GM18868 (cell line): Measurements from ENCODE around the gene PPP1R12A.

Experiments used
- ATAC-seq: cut with Tn5 transposase; IDR thresholded peaks from one replicate; pipeline ENCODE4 v1.9.1; 2021; ENCODE audit warnings: mild to moderate bottlenecking, moderate library complexity; ENCODE audit not compliant: unreplicated experiment

PPP1R12A gene

DNA sequence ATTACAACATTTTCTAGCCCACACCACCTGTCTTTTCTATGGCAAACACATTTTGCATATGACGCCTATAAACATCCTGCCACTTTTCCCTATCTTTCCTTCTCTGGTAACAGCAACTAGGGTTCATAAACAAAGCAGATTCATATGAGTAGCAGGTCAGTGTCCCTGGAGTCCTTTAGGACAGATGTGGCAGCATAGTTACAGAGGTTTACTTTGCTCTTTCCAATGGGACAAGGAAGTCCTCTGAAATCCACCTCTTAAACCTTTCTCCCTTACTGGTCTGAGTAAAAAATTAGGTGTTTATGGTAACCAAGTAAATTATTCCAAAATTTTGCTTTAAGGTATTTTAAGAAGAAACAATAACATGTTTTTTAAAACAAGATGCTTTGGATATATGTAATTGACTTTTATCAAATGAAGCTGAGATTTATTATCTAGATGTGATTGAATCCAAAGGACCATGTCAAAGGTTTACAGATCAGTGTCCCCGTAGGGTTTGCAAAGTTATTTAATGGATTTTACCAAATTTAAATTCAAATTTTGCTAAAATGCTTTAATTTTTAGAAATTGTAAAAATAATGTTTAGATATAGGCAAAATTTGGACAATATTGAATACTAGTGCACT, 164.9 kb downstream of the PPP1R12A start:
- ATAC-seq, result no peak

DNA sequence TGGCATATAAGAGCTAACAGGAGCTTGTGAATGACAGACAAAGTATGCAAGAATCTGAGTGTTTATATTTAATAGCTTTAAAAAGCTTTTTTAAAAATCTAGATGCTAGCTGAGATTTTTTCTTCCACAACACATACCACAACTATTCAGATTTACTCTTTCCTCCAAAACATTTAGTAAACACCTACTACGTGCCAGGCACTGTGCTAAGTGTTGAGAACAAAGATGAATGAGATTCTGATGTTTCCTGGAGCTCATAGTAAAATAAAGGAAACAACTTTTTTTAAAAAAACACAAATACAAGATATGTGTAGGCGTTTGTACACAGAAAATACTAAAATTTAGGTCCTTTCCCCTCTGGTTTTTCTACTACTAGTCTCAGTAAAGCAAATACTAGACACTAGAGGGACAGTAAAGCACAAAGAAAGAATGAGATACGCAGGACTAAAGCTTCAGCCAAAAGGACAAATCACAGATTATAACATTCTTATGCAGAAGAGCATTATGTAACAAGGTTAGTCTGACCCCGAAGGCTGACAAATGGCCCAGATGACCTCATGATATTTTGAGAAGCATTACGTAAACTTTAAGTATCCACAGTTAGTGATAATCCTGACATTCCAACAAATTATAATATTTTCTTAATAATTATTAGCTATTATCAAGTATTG, 165.6 kb downstream of the PPP1R12A start:
- ATAC-seq, result no peak

DNA sequence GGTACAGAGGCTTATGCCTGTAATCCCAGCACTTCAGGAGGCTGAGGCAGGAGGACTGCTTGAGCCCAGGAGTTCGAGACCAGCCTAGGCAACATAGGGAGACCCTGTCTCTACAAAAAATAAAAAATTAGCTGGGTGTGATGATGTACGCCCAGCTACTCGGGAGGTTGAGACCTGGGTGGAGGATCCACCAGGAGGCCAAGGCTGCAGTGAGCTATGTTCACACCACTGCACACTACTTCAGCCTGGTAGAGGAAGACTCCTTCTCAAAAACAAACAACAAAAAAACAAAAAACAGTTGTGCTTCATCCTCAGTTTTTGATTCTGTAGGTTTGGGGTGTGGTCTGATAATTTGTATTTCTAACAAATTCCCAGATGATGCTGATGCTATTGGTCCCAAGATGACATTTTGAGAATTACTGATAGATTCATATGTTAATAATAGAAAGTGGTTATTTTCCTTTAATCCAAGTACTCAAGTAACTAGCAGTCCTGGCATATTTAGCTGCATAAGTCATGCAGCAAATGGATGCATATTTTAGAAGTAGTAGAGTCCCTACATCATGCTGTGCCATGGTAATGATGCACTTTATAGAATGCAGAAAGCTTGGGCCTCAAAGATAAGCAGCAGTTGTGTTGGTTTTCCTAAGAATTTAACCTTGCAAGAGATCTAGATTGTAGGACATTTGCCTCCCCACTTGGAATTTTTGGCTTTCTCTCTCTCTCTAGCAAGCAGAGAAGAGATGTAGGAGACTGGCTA, 168.0 kb downstream of the PPP1R12A start:
- ATAC-seq, result no peak

DNA sequence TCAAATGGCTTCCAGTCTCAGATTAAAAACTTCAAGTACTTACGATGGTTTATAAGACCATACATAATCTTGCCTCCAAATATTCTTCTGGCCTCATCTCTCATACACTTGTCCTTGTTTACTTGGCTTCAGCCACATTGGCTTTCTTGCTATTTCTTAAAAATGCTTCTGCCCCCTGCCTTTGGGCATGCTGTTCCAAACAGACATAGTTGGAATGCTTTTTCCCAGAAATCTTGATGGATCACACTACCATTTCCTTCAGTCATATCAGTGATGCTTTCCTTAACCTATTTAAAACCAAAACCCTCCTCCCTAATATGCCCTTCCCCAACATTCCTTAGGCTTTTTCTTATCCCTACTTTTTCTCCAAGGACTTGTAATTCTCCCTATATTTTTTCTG, 169.7 kb downstream of the PPP1R12A start:
- ATAC-seq, result no peak

DNA sequence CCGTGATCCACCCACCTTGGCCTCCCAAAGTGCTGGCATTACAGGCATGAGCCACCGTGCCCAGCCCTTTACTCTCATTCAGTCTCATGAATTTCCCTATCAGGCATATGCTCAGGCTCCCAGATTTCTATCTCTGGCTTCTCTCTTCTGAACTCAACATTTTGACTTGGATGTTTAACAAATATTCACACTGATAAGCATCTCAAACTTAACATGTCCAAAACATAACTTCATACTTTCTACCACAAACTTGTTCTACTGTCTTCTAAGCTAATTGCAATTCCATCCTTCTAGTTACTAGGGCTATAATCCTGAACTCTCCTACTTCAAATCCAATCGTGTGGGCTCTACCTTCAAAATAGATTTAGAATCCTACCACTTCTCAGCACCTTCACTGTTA, 170.3 kb downstream of the PPP1R12A start:
- ATAC-seq, result no peak

DNA sequence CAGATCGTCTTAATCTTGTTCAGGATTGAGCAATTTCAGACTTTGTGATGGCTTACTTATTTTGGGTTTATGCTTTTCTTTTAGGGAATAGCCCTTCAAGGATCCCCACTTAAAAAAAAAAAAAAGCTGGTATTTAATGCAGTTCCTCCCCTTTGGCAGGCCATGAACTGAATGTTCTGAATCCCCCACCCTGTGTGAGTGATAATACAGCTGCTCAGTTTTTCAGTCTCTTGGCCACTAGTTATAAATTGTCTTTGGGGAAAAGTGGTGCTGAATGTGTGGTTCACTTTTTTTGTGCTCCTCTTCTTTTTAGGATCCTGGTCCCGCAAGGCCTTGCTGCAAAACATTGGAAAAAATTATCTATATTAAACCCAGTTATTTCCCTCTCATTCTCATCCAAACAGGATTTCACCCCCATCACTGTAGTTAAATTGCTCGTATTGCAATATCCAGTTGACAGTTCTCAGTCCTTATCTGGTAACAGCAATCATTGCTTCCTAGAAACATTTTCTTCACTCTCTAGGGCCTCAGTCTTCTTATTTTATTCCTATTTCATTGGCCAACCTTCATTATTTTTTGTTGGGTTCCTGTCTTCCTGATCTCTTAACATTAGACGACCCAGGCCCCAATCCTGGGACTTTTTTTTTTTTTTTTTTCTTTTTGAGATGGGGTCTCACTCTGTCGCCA, 171.0 kb downstream of the PPP1R12A start:
- no peak for ATAC-seq

DNA sequence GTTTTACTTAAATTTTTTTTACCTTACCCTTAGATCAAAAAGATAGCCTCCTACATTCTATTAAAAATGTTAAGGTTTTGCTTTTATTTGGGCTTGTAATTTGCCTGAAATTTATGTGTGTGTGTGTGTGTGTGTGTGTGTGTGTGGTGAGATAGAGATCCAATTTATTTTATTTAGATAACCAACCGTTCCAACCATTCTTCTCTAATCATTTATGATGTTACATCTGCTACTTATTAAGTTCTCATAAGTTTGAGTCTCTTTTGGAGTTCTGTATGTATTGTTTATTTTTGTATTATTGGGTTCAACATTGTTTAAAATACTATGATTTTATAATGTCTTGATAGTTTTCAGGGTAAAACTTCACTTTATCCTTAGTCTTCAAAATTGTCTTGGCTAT, 173.6 kb downstream of the PPP1R12A start:
- no peak for ATAC-seq

DNA sequence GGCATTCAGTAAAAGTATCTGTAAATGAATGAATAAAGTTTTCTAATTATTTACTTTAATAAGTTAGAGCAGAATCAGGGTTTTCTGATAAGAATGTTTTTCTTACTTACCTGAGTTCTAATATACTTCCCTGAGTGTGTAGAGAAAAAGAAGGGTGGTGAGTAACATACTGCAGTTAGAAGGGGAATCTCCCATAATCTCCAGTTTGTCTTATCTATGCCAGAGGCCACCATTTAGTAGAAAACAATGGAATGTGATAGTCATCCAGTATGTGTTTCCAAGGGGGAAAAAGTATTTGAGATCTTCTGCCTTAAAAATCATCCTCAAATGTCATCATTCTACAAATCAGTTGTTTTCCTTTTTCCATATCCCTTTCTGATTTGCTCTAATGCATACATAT, 187.6 kb downstream of the PPP1R12A start:
- no peak for ATAC-seq

DNA sequence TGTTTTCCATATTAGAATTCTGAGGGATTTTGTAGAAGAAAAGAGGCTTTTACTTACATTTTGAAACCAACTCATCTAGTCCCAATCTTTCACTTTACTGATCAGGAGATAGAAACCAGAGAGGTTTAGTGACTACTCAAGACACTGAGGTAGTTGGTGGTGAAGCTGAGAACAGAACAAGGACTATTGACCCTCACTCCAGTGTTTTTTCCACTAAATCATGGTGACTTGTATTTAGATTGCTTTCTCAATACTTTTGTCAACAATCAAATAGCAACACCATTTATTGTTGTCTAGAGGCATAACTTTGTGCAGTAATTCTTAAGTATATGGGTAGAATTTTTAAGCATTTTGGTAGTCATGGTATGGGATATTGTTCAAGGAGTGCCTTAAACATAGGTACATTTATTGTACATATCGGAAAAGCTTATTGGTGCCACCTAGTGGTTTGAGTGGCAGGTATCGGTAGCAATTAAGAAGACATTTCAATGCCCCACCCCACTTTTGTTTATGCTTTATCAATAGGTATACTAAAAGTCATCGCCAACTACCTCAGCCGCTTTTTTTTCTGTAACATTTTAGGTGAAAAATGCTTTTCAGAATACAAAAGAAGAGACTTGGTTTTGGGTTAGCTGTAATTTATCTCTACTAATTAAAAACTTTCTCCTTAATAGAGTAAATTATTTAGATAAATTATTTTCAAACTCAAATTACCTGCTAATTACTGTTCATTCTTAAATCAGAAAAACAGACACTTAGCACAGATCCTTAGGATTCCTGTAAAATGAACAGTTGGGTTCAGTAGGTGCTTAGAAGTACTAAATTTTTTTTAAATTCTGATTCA, 196.8 kb downstream of the PPP1R12A start:
- peak; percentile 88 for ATAC-seq

DNA sequence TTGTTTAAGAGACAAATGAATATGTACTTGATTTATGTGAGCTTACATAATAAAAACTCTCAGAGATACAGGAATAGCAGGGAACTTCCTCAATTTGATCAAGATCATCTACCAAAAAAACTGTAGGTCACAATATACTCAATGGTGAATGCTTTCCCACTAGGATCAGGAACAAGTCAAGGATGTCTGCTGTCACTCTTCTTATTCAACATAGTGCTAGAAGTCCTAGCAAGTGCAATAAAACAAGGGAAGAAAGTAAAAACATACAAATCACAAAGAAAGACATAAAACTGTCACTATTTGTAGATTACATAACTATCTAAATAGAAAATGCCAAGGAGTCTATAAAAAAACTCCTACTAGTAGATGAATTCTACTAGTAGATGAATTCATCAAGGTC, 202.3 kb downstream of the PPP1R12A start:
- no peak for ATAC-seq

DNA sequence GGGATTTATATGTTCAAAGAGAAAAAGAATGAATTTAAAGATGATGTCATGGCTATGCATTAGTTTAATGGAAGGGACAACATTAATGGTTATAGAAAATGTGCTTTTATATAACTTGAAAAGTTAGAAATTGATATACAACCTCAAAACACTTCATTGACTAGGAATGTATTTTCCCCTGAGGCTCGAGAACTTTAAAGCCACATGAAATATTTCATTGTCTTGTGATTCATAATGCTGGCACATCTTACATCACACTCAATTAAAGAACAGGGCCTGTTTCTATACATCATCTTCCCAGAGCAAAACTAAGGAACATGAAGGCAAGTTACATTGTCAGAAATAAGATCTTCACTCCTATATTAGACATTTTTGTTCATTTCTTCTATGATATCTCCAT, 208.9 kb downstream of the PPP1R12A start:
- no peak for ATAC-seq
